ENCODE measurements around the gene AGO3.

Gene AGO3

GRCh38 chr1:36088577-36089392, 157.9 kb downstream of the AGO3 start, which contains the start of gene ADPRS:
Gene ADPRS, plus strand, starts transcription at chr1:36088892. Its CDS starts 13 bp downstream, at chr1:36088905.
- Histone ChIP-seq H3K4me1 (ENCODE audit: control insufficient read depth in 1 of 2, insufficient read depth in 2 of 2, low read length in 2 of 2) (peaks cover 4 to 13% of the 10 kb centered on the region in 2 experiments), H3K4me2 (ENCODE audit: low read length) (peak within 1 kb of the TSS; percentile 93), H3K36me3 (ENCODE audit: control insufficient read depth in 1 of 2, insufficient read depth in 2 of 2, low read length in 2 of 2) (peaks cover 27 to 29% of the 10 kb centered on the region in 2 experiments), H3K27me3 (ENCODE audit: insufficient read depth, low read length) (no peaks in the 10 kb centered on the region), H2BK5ac (ENCODE audit: low read depth, low read length, poor library complexity) (peak within 1 kb of the TSS; percentile 77), H2AFZ (ENCODE audit: insufficient read depth, low read length, poor library complexity) (peak within 1 kb of the TSS; percentile 90), H4K8ac (ENCODE audit: low read depth, low read length) (peak within 1 kb of the TSS; percentile 99), H4K12ac (ENCODE audit: low read depth, low read length) (peak within 1 kb of the TSS; percentile 87), H3K4ac (ENCODE audit: low read depth, low read length) (peak within 1 kb of the TSS; percentile 42), H2BK120ac (ENCODE audit: insufficient read depth, low read length, poor library complexity) (peak within 1 kb of the TSS; percentile 39), H3K27ac (ENCODE audit: low read depth, low read length) (no peak within 1 kb of the TSS), H3K79me1 (ENCODE audit: low read length) (peaks cover 7% of the 10 kb centered on the region), H2AK5ac (ENCODE audit: low read length) (peak within 1 kb of the TSS; percentile 58), H2BK12ac (ENCODE audit: low read length) (no peak within 1 kb of the TSS), H3K18ac (ENCODE audit: low read length) (peak within 1 kb of the TSS; percentile 93), H4K91ac (ENCODE audit: low read depth, low read length) (peak within 1 kb of the TSS; percentile 88), H3K14ac (ENCODE audit: low read length) (peak within 1 kb of the TSS; percentile 87), H3K9ac (ENCODE audit: low read length) (peak within 1 kb of the TSS; percentile 65), H3K4me3 (ENCODE audit: low read depth, low read length) (peak within 1 kb of the TSS; percentile 97), H3K23ac (ENCODE audit: low read length) (peak within 1 kb of the TSS; percentile 5), H3K79me2 (ENCODE audit: control insufficient read depth, insufficient read depth, low read length, poor library complexity) (peaks cover 8% of the 10 kb centered on the region), H3K9me3 (ENCODE audit: insufficient read depth, low read depth, low read length) (no peaks in the 10 kb centered on the region)
- no CpG with 5 or more reads among the region's 84 CpGs for WGBS (ENCODE audit: extremely low coverage, insufficient coverage, insufficient read length)
- peak; percentile 84 to 91 for DNase-seq

DNA sequence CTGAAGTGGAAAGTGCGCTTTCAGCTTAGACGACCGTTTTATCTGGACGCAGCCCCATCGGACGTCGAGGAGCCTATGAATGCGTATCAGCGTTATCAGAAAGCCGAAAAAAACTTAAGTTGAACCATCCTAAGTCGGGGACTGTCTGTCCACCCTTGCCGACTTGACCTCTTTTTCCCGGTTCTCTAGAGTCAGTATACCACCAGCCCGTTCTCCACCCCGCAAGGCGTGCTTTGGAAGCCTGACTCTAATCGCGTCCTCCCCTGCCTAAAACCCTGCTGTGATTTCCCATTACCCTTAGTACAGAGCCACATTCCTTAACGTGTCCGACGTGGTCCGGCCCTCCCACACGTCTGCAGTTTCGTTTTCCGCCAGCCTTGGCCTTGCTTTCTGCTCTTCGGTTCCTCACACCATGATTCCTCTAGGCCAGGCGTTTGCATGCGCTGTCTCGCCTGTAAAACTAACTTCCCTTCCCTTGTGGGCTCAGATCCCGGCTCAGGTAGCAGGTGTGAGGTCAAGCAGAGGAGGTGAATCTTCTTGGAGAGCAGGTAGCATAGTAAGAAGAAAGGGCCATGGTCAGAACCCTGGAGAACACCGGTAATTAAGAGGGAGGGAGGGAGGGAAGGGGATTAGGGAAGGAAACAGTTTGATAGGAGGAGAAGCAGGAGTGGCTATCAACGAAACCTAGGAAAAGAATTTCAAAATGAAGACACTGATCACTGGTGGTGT, 158.7 kb downstream of the AGO3 start:
- peaks cover 8% of the 10 kb centered on the region for H3K79me2 ChIP-seq (ENCODE audit: control insufficient read depth, insufficient read depth, low read length, poor library complexity)
- H2AK5ac ChIP-seq (ENCODE audit: low read length): peak overlapping the region; percentile 58
- peak overlapping the region; percentile 99 for H4K8ac ChIP-seq (ENCODE audit: low read depth, low read length)
- H4K91ac ChIP-seq (ENCODE audit: low read depth, low read length): peak overlapping the region; percentile 88
- no peaks in the 10 kb centered on the region for H3K9me3 ChIP-seq (ENCODE audit: insufficient read depth, low read depth, low read length)
- H3K23ac ChIP-seq (ENCODE audit: low read length): peak overlapping the region; percentile 5
- H2BK120ac ChIP-seq (ENCODE audit: insufficient read depth, low read length, poor library complexity): peak overlapping the region; percentile 34
- H3K4me2 ChIP-seq (ENCODE audit: low read length): peak overlapping the region; percentile 93
- H3K14ac ChIP-seq (ENCODE audit: low read length): peak overlapping the region; percentile 87
- peaks cover 4 to 9% of the 10 kb centered on the region in 2 experiments for H3K4me1 ChIP-seq (ENCODE audit: control insufficient read depth in 1 of 2, insufficient read depth in 2 of 2, low read length in 2 of 2)
- H2BK12ac ChIP-seq (ENCODE audit: low read length): no peak overlapping the region
- H3K36me3 ChIP-seq (ENCODE audit: control insufficient read depth in 1 of 2, insufficient read depth in 2 of 2, low read length in 2 of 2): peaks cover 34 to 36% of the 10 kb centered on the region in 2 experiments
- no CpG with 5 or more reads among the region's 32 CpGs for WGBS (ENCODE audit: extremely low coverage, insufficient coverage, insufficient read length)
- peak overlapping the region; percentile 65 for H3K9ac ChIP-seq (ENCODE audit: low read length)
- peak overlapping the region; percentile 90 for H2AFZ ChIP-seq (ENCODE audit: insufficient read depth, low read length, poor library complexity)
- H3K27me3 ChIP-seq (ENCODE audit: insufficient read depth, low read length): no peaks in the 10 kb centered on the region
- peaks cover 4% of the 10 kb centered on the region for H3K79me1 ChIP-seq (ENCODE audit: low read length)
- no peak overlapping the region for H2BK5ac ChIP-seq (ENCODE audit: low read depth, low read length, poor library complexity)
- peak overlapping the region; percentile 93 for H3K18ac ChIP-seq (ENCODE audit: low read length)
- peak; percentile 42 to 48 for DNase-seq
- H4K12ac ChIP-seq (ENCODE audit: low read depth, low read length): peak overlapping the region; percentile 84
- peak overlapping the region; percentile 97 for H3K4me3 ChIP-seq (ENCODE audit: low read depth, low read length)
- H3K4ac ChIP-seq (ENCODE audit: low read depth, low read length): peak overlapping the region; percentile 31
- no peak overlapping the region for H3K27ac ChIP-seq (ENCODE audit: low read depth, low read length)

- Histone ChIP-seq H2BK120ac (ENCODE audit: insufficient read depth, low read length, poor library complexity) (no peak overlapping the region), H2AFZ (ENCODE audit: insufficient read depth, low read length, poor library complexity) (no peak overlapping the region), H3K27ac (ENCODE audit: low read depth, low read length) (no peak overlapping the region), H3K4me1 (ENCODE audit: control insufficient read depth in 1 of 2, insufficient read depth in 2 of 2, low read length in 2 of 2) (peaks cover 4 to 9% of the 10 kb centered on the region in 2 experiments), H3K27me3 (ENCODE audit: insufficient read depth, low read length) (no peaks in the 10 kb centered on the region), H3K4me3 (ENCODE audit: low read depth, low read length) (no peak overlapping the region), H2BK5ac (ENCODE audit: low read depth, low read length, poor library complexity) (no peak overlapping the region), H4K91ac (ENCODE audit: low read depth, low read length) (no peak overlapping the region), H2AK5ac (ENCODE audit: low read length) (no peak overlapping the region), H3K4ac (ENCODE audit: low read depth, low read length) (no peak overlapping the region), H3K23ac (ENCODE audit: low read length) (no peak overlapping the region), H4K12ac (ENCODE audit: low read depth, low read length) (no peak overlapping the region), H3K36me3 (ENCODE audit: control insufficient read depth in 1 of 2, insufficient read depth in 2 of 2, low read length in 2 of 2) (peaks cover 41 to 43% of the 10 kb centered on the region in 2 experiments), H3K9me3 (ENCODE audit: insufficient read depth, low read depth, low read length) (no peaks in the 10 kb centered on the region), H3K79me1 (ENCODE audit: low read length) (peaks cover 4% of the 10 kb centered on the region), H3K79me2 (ENCODE audit: control insufficient read depth, insufficient read depth, low read length, poor library complexity) (peaks cover 8% of the 10 kb centered on the region), H3K4me2 (ENCODE audit: low read length) (no peak overlapping the region), H3K14ac (ENCODE audit: low read length) (no peak overlapping the region), H2BK12ac (ENCODE audit: low read length) (no peak overlapping the region), H4K8ac (ENCODE audit: low read depth, low read length) (no peak overlapping the region), H3K18ac (ENCODE audit: low read length) (no peak overlapping the region), H3K9ac (ENCODE audit: low read length) (no peak overlapping the region)
- no peak for DNase-seq
- WGBS (ENCODE audit: extremely low coverage, insufficient coverage, insufficient read length): no CpG with 5 or more reads among the region's 4 CpGs
Measured at GRCh38 chr1:36091141-36091540, 160.2 kb downstream of the AGO3 start.

DNA sequence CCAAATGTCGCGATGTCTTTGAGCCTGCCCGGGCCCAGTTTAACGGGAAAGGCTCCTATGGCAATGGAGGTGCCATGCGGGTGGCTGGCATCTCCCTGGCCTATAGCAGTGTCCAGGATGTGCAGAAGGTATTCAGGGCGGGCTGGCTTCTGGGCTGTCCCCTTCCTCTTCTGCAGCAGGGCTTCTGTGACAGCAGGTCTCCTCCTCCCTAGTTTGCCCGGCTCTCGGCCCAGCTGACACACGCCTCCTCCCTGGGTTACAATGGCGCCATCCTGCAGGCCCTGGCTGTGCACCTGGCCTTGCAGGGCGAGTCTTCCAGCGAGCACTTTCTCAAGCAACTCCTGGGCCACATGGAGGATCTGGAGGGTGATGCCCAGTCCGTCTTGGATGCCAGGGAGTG, 160.8 kb downstream of the AGO3 start:
- no CpG with 5 or more reads among the region's 13 CpGs for WGBS (ENCODE audit: extremely low coverage, insufficient coverage, insufficient read length)
- no peak overlapping the region for H2BK120ac ChIP-seq (ENCODE audit: insufficient read depth, low read length, poor library complexity)
- no peak overlapping the region for H3K14ac ChIP-seq (ENCODE audit: low read length)
- no peak overlapping the region for H2AK5ac ChIP-seq (ENCODE audit: low read length)
- H2BK5ac ChIP-seq (ENCODE audit: low read depth, low read length, poor library complexity): no peak overlapping the region
- H3K23ac ChIP-seq (ENCODE audit: low read length): no peak overlapping the region
- peaks cover 4% of the 10 kb centered on the region for H3K79me1 ChIP-seq (ENCODE audit: low read length)
- H2BK12ac ChIP-seq (ENCODE audit: low read length): no peak overlapping the region
- H3K4me1 ChIP-seq (ENCODE audit: control insufficient read depth in 1 of 2, insufficient read depth in 2 of 2, low read length in 2 of 2): peaks cover 4 to 9% of the 10 kb centered on the region in 2 experiments
- H4K8ac ChIP-seq (ENCODE audit: low read depth, low read length): no peak overlapping the region
- no peak overlapping the region for H3K4ac ChIP-seq (ENCODE audit: low read depth, low read length)
- no peak overlapping the region for H3K27ac ChIP-seq (ENCODE audit: low read depth, low read length)
- no peak for DNase-seq
- no peaks in the 10 kb centered on the region for H3K9me3 ChIP-seq (ENCODE audit: insufficient read depth, low read depth, low read length)
- no peak overlapping the region for H2AFZ ChIP-seq (ENCODE audit: insufficient read depth, low read length, poor library complexity)
- no peak overlapping the region for H3K4me2 ChIP-seq (ENCODE audit: low read length)
- H3K79me2 ChIP-seq (ENCODE audit: control insufficient read depth, insufficient read depth, low read length, poor library complexity): peaks cover 8% of the 10 kb centered on the region
- no peak overlapping the region for H3K4me3 ChIP-seq (ENCODE audit: low read depth, low read length)
- H3K36me3 ChIP-seq (ENCODE audit: control insufficient read depth in 1 of 2, insufficient read depth in 2 of 2, low read length in 2 of 2): peaks cover 43 to 45% of the 10 kb centered on the region in 2 experiments
- no peak overlapping the region for H3K9ac ChIP-seq (ENCODE audit: low read length)
- H4K12ac ChIP-seq (ENCODE audit: low read depth, low read length): no peak overlapping the region
- no peak overlapping the region for H3K18ac ChIP-seq (ENCODE audit: low read length)
- H4K91ac ChIP-seq (ENCODE audit: low read depth, low read length): no peak overlapping the region
- H3K27me3 ChIP-seq (ENCODE audit: insufficient read depth, low read length): no peaks in the 10 kb centered on the region
